H1 (cell line): Measurements from ENCODE around the gene PNO1.

Experiments used
- EZH2 ChIP-seq: fragments of 200-600 bp; sonication (generic); IDR thresholded peaks from 2 replicates; pipeline ENCODE4 v1.7.1; 2012; ENCODE audit warnings: low read depth, mild to moderate bottlenecking, moderate library complexity, low read length, inconsistent platforms; ENCODE audit not compliant: severe bottlenecking
- GABPA ChIP-seq: IDR thresholded peaks from 2 replicates; pipeline ENCODE4 v1.6.1; 2011; ENCODE audit warnings: mild to moderate bottlenecking, low read length, moderate library complexity, borderline replicate concordance; ENCODE audit not compliant: insufficient read depth
- POLR2AphosphoS5 ChIP-seq: IDR thresholded peaks from 2 replicates; pipeline ENCODE4 v1.6.1; 2011; ENCODE audit warnings: low read depth, low read length
- RAD21 ChIP-seq, 2 experiments: IDR thresholded peaks in 1 of 2; conservative IDR thresholded peaks in 1 of 2; 2 replicates each; pipeline ENCODE4 v1.6.1; 2011; ENCODE audit warnings: low read depth in 2 of 2, low read length in 2 of 2, improper control_type of control experiment in 1 of 2, inconsistent platforms in 1 of 2, mild to moderate bottlenecking in 1 of 2, moderate library complexity in 1 of 2
- SIN3A ChIP-seq, 2 experiments: IDR thresholded peaks in 1 of 2; conservative IDR thresholded peaks in 1 of 2; 2 replicates each; pipeline ENCODE4 v1.6.1; 2011 to 2012; ENCODE audit warnings: low read length in 2 of 2, improper control_type of control experiment in 1 of 2, low read depth in 1 of 2, mild to moderate bottlenecking in 1 of 2
- SUZ12 ChIP-seq: fragments of 200-600 bp; sonication (generic); IDR thresholded peaks from 2 replicates; pipeline ENCODE4 v1.6.1; 2012; ENCODE audit warnings: mild to moderate bottlenecking, inconsistent platforms, low read length, moderate library complexity, mixed read lengths
- TF ChIP-seq, protein P1 (sequence below), 3 experiments: IDR thresholded peaks; 1 replicate in 2 of 3; 2 replicates in 1 of 3; pipeline versions ENCODE4 v1.5.1 to v1.6.1; 2011; ENCODE audit warnings: low read length in 3 of 3, mild to moderate bottlenecking in 3 of 3, inconsistent platforms in 2 of 3, low read depth in 1 of 3, moderate library complexity in 1 of 3; ENCODE audit not compliant: insufficient read depth in 1 of 3; ENCODE audit errors: control extremely low read depth in 1 of 3

- TF ChIP-seq, protein P1, sequence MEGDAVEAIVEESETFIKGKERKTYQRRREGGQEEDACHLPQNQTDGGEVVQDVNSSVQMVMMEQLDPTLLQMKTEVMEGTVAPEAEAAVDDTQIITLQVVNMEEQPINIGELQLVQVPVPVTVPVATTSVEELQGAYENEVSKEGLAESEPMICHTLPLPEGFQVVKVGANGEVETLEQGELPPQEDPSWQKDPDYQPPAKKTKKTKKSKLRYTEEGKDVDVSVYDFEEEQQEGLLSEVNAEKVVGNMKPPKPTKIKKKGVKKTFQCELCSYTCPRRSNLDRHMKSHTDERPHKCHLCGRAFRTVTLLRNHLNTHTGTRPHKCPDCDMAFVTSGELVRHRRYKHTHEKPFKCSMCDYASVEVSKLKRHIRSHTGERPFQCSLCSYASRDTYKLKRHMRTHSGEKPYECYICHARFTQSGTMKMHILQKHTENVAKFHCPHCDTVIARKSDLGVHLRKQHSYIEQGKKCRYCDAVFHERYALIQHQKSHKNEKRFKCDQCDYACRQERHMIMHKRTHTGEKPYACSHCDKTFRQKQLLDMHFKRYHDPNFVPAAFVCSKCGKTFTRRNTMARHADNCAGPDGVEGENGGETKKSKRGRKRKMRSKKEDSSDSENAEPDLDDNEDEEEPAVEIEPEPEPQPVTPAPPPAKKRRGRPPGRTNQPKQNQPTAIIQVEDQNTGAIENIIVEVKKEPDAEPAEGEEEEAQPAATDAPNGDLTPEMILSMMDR (IDR thresholded peaks at IDR 0.05; ENCODE audit: control extremely low read depth in 1 of 3, insufficient read depth in 1 of 3, low read depth in 1 of 3, low read length in 3 of 3) = no peak
- TF ChIP-seq POLR2AphosphoS5 (no peak), SUZ12 (no peak), RAD21 (IDR thresholded peaks at IDR 0.05 in 1 of 2, conservative IDR thresholded peaks at IDR 0.05 in 1 of 2; ENCODE audit: low read depth in 2 of 2, low read length in 2 of 2) (no peak), EZH2 (no peak), GABPA (no peak), SIN3A (conservative IDR thresholded peaks at IDR 0.05 in 1 of 2, IDR thresholded peaks at IDR 0.05 in 1 of 2; ENCODE audit: low read depth in 1 of 2, low read length in 2 of 2) (no peak)
Measured at GRCh38 chr2:68141875-68142274, 15.8 kb upstream of the PNO1 start.
